H1 (cell line): ENCODE measurements around the gene MYBPHL. TPM values are rescaled to one million over a fixed set of nuclear protein-coding genes. Genes with fewer than 3 reads are reported as not detected.
A peak's percentile ranks its signal among the peaks of the same experiment; 100 is the strongest.

Experiments
- ATF2 ChIP-seq: IDR thresholded peaks from 2 replicates; pipeline ENCODE4 v1.6.1; 2012; ENCODE audit warnings: low read length, inconsistent platforms
- BCL11A ChIP-seq, 2 experiments: IDR thresholded peaks; one replicate each; pipeline ENCODE4 v1.6.1; 2011; ENCODE audit warnings: low read depth in 2 of 2, low read length in 2 of 2, mild to moderate bottlenecking in 2 of 2
- CTCF ChIP-seq, 3 experiments: IDR thresholded peaks; 1 replicate in 2 of 3; 2 replicates in 1 of 3; pipeline versions ENCODE4 v1.5.1 to v1.6.1; 2011; ENCODE audit warnings: low read length in 3 of 3, mild to moderate bottlenecking in 3 of 3, inconsistent platforms in 2 of 3, low read depth in 1 of 3, moderate library complexity in 1 of 3; ENCODE audit not compliant: insufficient read depth in 1 of 3; ENCODE audit errors: control extremely low read depth in 1 of 3
- E2F6 ChIP-seq: IDR thresholded peaks from 2 replicates; pipeline ENCODE4 v1.6.1; 2012; ENCODE audit warnings: inconsistent platforms
- EZH2 ChIP-seq: fragments of 200-600 bp; sonication (generic); IDR thresholded peaks from 2 replicates; pipeline ENCODE4 v1.7.1; 2012; ENCODE audit warnings: low read depth, mild to moderate bottlenecking, moderate library complexity, low read length, inconsistent platforms; ENCODE audit not compliant: severe bottlenecking
- GTF2F1 ChIP-seq: IDR thresholded peaks from 2 replicates; pipeline ENCODE4 v1.6.1; 2012; ENCODE audit warnings: low read depth, low read length, improper control_type of control experiment, borderline replicate concordance
- MAX ChIP-seq: IDR thresholded peaks from 2 replicates; pipeline ENCODE4 v1.6.1; 2012; ENCODE audit warnings: inconsistent platforms
- NANOG ChIP-seq: IDR thresholded peaks from 2 replicates; pipeline ENCODE4 v1.6.1; 2011; ENCODE audit warnings: low read length, low read depth, mild to moderate bottlenecking, inconsistent platforms; ENCODE audit not compliant: insufficient read depth, poor library complexity, severe bottlenecking
- POLR2A ChIP-seq, 2 experiments: IDR thresholded peaks; 1 replicate in 1 of 2; 2 replicates in 1 of 2; pipeline ENCODE4 v1.6.1; 2011; ENCODE audit warnings: low read depth in 2 of 2, low read length in 2 of 2, mild to moderate bottlenecking in 2 of 2; ENCODE audit errors: control extremely low read depth in 1 of 2
- POLR2AphosphoS5 ChIP-seq: IDR thresholded peaks from 2 replicates; pipeline ENCODE4 v1.6.1; 2011; ENCODE audit warnings: low read depth, low read length
- RAD21 ChIP-seq, 2 experiments: IDR thresholded peaks in 1 of 2; conservative IDR thresholded peaks in 1 of 2; 2 replicates each; pipeline ENCODE4 v1.6.1; 2011; ENCODE audit warnings: low read depth in 2 of 2, low read length in 2 of 2, improper control_type of control experiment in 1 of 2, inconsistent platforms in 1 of 2, mild to moderate bottlenecking in 1 of 2, moderate library complexity in 1 of 2
- RNF2 ChIP-seq: fragments of 200-900, 300-1000 bp; sonication (generic); IDR thresholded peaks from 2 replicates; pipeline ENCODE4 v1.7.1; 2016; ENCODE audit warnings: borderline replicate concordance, low read depth, mild to moderate bottlenecking, antibody characterized with exemption, low read length; ENCODE audit not compliant: poor library complexity, severe bottlenecking; ENCODE audit errors: missing control alignments
- RXRA ChIP-seq: IDR thresholded peaks from 2 replicates; pipeline ENCODE4 v1.6.1; 2011; ENCODE audit warnings: low read depth, mild to moderate bottlenecking, low read length, moderate library complexity; ENCODE audit not compliant: insufficient read depth
- SAP30 ChIP-seq: fragments of 300-600 bp; sonication (generic); IDR thresholded peaks from 2 replicates; pipeline ENCODE4 v1.7.1; 2012; ENCODE audit warnings: low read length, moderate library complexity, mild to moderate bottlenecking, inconsistent platforms; ENCODE audit not compliant: insufficient read depth, insufficient replicate concordance
- SIN3A ChIP-seq, 2 experiments: IDR thresholded peaks in 1 of 2; conservative IDR thresholded peaks in 1 of 2; 2 replicates each; pipeline ENCODE4 v1.6.1; 2011 to 2012; ENCODE audit warnings: low read length in 2 of 2, improper control_type of control experiment in 1 of 2, low read depth in 1 of 2, mild to moderate bottlenecking in 1 of 2
- TEAD4 ChIP-seq: IDR thresholded peaks from 2 replicates; pipeline ENCODE4 v1.6.1; 2012; ENCODE audit warnings: low read depth, low read length, inconsistent platforms, mixed read lengths
- polyA plus RNA-seq, 7 experiments: library from polyadenylated mRNA; depleted of rRNA in 3 of 7; stranded (reverse) in 5 of 7; unstranded in 2 of 7; fragments of >200 nt in 5 of 7; fragments of 200-250 nt in 2 of 7; gene quantifications; 1 replicate in 5 of 7; 2 replicates in 1 of 7; 4 replicates in 1 of 7; pipeline versions ENCODE4 v1.2.1 to v1.2.3, GENCODE V29; 2011 to 2013; ENCODE audit warnings: missing spikeins in 2 of 7, mixed read lengths in 2 of 7
- total RNA-seq: library from RNA; stranded (reverse); fragmentation: NEBNext Ultra II Directional; extraction: Animal tissue kit (Norgen Biotek cat#: 25700); gene quantifications from 2 replicates; pipeline ENCODE4 v1.2.1, GENCODE V29; 2021

Gene MYBPHL
- total and polyA plus RNA-seq, 2 of the 8 experiments (the other 6 are each of a cell fraction or from before 2014, with no cell fraction given): 0.24 to 0.30 TPM

- TF ChIP-seq RXRA (no peak), POLR2A (IDR thresholded peaks at IDR 0.05; ENCODE audit: control extremely low read depth in 1 of 2, low read depth in 2 of 2, low read length in 2 of 2) (no peak), EZH2 (peak; percentile 35), ATF2 (no peak), NANOG (no peak), RNF2 (no peak), BCL11A (IDR thresholded peaks at IDR 0.05; ENCODE audit: low read depth in 2 of 2, low read length in 2 of 2) (no peak), GTF2F1 (no peak), CTCF (IDR thresholded peaks at IDR 0.05; ENCODE audit: control extremely low read depth in 1 of 3, insufficient read depth in 1 of 3, low read depth in 1 of 3, low read length in 3 of 3) (peak in 1 of 3 experiments; percentile 38; a peak in 2 of 4 replicates), TEAD4 (no peak), MAX (peak; percentile 97), RAD21 (IDR thresholded peaks at IDR 0.05 in 1 of 2, conservative IDR thresholded peaks at IDR 0.05 in 1 of 2; ENCODE audit: low read depth in 2 of 2, low read length in 2 of 2) (peak in 1 of 2 experiments; percentile 16; a peak in 1 of 4 replicates), SIN3A (conservative IDR thresholded peaks at IDR 0.05 in 1 of 2, IDR thresholded peaks at IDR 0.05 in 1 of 2; ENCODE audit: low read depth in 1 of 2, low read length in 2 of 2) (no peak; a peak in 1 of 4 replicates), E2F6 (peak; percentile 98), SAP30 (no peak), POLR2AphosphoS5 (no peak)
Observed at GRCh38 chr1:109248797-109249629, 57.8 kb downstream of the MYBPHL start, which contains the start of gene CELSR2 (continued).
